GM08714 (cell line): ENCODE data around the gene CALCOCO1.
"Not testable (repeated sequence)": the region's sequence is repeated elsewhere in the genome, so short reads cannot be mapped to it uniquely, and the experiment has no call there.

ENCODE experiments used
- H3K4me3 ChIP-seq: fragments of 200-500 bp; sonication (Bioruptor generic); 2 replicates; pipeline ENCODE4 v1.5.1; 2014; ENCODE audit warnings: mild to moderate bottlenecking, low read length, inconsistent platforms
- ZNF274 ChIP-seq: IDR thresholded peaks from 2 replicates; pipeline ENCODE4 v1.6.1; 2012; ENCODE audit warnings: mild to moderate bottlenecking, low read depth, low read length

CALCOCO1 gene

GRCh38 chr12:53733807-53734200, 6.6 kb upstream of the CALCOCO1 start:
- TF ChIP-seq ZNF274, result no peak

GRCh38 chr12:53733051-53733806, 6.0 kb upstream of the CALCOCO1 start:
- TF ChIP-seq ZNF274, result no peak
- no peak overlapping the region for H3K4me3 ChIP-seq

More at GRCh38 chr12:53733807-53734200, 6.6 kb upstream of the CALCOCO1 start:
- H3K4me3 ChIP-seq, result no peak overlapping the region

- H3K4me3 ChIP-seq, result no peak overlapping the region
- no peak for TF ChIP-seq ZNF274
Observed at GRCh38 chr12:53729644-53730043, 2.4 kb upstream of the CALCOCO1 start.

- peak overlapping the region; percentile 73; the same call in 1 of the 2 replicates for H3K4me3 ChIP-seq
Observed at GRCh38 chr12:53728206-53728605, 954 bp upstream of the CALCOCO1 start.

GRCh38 chr12:53726946-53727309, 324 bp downstream of the CALCOCO1 start:
- no peak for TF ChIP-seq ZNF274
- peak overlapping the region; percentile 83 for H3K4me3 ChIP-seq

More at GRCh38 chr12:53728206-53728605, 954 bp upstream of the CALCOCO1 start:
- TF ChIP-seq ZNF274, result no peak

- H3K4me3 ChIP-seq, result peak overlapping the region; percentile 83
- no peak for TF ChIP-seq ZNF274
Observed at GRCh38 chr12:53726341-53726740, 911 bp downstream of the CALCOCO1 start.

GRCh38 chr12:53725824-53726223, 1.4 kb downstream of the CALCOCO1 start:
- no peak for TF ChIP-seq ZNF274
- no peak overlapping the region for H3K4me3 ChIP-seq

- no peak overlapping the region for H3K4me3 ChIP-seq
- no peak for TF ChIP-seq ZNF274
Observed at GRCh38 chr12:53722450-53723041, 4.7 kb downstream of the CALCOCO1 start.

- H3K4me3 ChIP-seq, result no peak overlapping the region
Observed at GRCh38 chr12:53720946-53721345, 6.3 kb downstream of the CALCOCO1 start.

GRCh38 chr12:53719649-53720048, 7.6 kb downstream of the CALCOCO1 start:
- H3K4me3 ChIP-seq, result no peak overlapping the region
- TF ChIP-seq ZNF274, result no peak

More at GRCh38 chr12:53720946-53721345, 6.3 kb downstream of the CALCOCO1 start:
- no peak for TF ChIP-seq ZNF274

- not testable (repeated sequence) for H3K4me3 ChIP-seq
Observed at GRCh38 chr12:53718567-53718966, 8.7 kb downstream of the CALCOCO1 start.

GRCh38 chr12:53717319-53717718, 9.9 kb downstream of the CALCOCO1 start:
- no peak overlapping the region for H3K4me3 ChIP-seq
- TF ChIP-seq ZNF274, result no peak

GRCh38 chr12:53714004-53714403, 13.2 kb downstream of the CALCOCO1 start:
- H3K4me3 ChIP-seq, result no peak overlapping the region
- no peak for TF ChIP-seq ZNF274

GRCh38 chr12:53713516-53713915, 13.7 kb downstream of the CALCOCO1 start:
- no peak for TF ChIP-seq ZNF274

GRCh38 chr12:53712059-53712643, 15.1 kb downstream of the CALCOCO1 start:
- TF ChIP-seq ZNF274, result no peak
- H3K4me3 ChIP-seq, result no peak overlapping the region

More at GRCh38 chr12:53713516-53713915, 13.7 kb downstream of the CALCOCO1 start:
- no peak overlapping the region for H3K4me3 ChIP-seq
